GM13976 (cell line): ENCODE results near the gene MRPL44.

ENCODE experiments used
- DNase-seq: peaks from one replicate; pipeline ENCODE4 v3.0.0; 2012; ENCODE audit warnings: low spot score
- in situ Hi-C: fragments of 300-500 bp; cut with MboI; formaldehyde crosslinking; loops from one replicate; pipeline ENCODE4 v1.12.0; 2022; ENCODE audit warnings: low sequenced_read_pairs, mixed read lengths, inconsistent platforms; ENCODE audit not compliant: unreplicated experiment
- TF ChIP-seq, protein P1 (sequence below): IDR thresholded peaks from 2 replicates; pipeline ENCODE4 v1.5.1; 2012; ENCODE audit warnings: borderline replicate concordance, mild to moderate bottlenecking; ENCODE audit not compliant: insufficient read depth; ENCODE audit errors: extremely low read depth, missing control alignments, control extremely low read depth

The MRPL44 gene

DNA sequence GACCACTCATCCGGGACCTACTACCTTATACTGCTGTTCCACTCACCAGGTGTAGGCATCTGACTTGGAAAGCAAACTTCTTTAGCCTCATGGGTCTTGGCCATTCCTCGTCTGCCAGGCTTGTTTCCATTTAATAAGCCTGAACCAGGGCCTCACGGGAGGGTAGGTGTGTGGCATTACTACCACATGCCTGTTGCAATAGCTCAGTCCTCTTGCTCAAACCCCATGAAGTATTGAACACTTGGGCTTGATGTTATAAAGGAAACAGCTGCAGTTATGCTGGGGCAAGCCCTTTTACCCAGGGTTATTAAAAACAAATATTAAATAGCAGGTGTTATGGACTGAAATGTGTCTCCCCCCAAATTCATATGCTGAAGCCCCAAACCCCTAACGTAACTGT lies 21.2 kb downstream of the MRPL44 start:
- DNase-seq = no peak
- TF ChIP-seq, protein P1, sequence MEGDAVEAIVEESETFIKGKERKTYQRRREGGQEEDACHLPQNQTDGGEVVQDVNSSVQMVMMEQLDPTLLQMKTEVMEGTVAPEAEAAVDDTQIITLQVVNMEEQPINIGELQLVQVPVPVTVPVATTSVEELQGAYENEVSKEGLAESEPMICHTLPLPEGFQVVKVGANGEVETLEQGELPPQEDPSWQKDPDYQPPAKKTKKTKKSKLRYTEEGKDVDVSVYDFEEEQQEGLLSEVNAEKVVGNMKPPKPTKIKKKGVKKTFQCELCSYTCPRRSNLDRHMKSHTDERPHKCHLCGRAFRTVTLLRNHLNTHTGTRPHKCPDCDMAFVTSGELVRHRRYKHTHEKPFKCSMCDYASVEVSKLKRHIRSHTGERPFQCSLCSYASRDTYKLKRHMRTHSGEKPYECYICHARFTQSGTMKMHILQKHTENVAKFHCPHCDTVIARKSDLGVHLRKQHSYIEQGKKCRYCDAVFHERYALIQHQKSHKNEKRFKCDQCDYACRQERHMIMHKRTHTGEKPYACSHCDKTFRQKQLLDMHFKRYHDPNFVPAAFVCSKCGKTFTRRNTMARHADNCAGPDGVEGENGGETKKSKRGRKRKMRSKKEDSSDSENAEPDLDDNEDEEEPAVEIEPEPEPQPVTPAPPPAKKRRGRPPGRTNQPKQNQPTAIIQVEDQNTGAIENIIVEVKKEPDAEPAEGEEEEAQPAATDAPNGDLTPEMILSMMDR = no peak
- in situ Hi-C loops = no loop called here

DNA sequence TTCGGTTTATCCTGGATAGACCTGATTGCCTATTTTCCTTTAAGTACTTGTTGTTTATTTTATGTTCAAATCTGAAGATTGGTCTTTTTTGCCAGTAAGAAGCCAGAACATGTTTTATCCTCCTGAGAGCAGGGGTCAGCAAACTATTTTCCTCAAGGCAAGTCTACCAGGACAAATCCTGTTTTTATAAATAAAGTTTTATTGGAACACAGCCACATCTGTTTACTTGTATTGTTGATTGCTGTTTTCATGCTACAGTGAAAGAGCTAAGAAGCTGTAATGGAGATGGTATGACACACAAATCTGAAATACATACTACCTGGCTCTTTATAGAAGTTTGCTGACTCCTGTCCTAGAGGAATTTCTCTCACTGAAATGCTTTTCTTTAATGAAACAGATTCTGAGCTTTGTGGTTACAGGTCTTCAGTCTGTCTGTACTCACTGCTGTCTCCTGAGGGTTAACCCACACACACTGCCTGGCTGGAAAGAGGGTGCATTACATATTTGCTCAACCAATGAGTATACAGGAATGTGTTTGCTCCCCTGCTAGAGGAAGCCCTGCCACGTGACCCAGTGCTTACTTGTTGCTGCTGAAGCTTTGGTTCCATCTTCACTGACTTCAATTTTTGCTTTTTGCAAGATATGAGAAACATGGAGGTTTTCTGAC lies 22.6 kb downstream of the MRPL44 start:
- in situ Hi-C loops = no loop called here
- DNase-seq = no peak
- TF ChIP-seq, protein P1 = no peak

DNA sequence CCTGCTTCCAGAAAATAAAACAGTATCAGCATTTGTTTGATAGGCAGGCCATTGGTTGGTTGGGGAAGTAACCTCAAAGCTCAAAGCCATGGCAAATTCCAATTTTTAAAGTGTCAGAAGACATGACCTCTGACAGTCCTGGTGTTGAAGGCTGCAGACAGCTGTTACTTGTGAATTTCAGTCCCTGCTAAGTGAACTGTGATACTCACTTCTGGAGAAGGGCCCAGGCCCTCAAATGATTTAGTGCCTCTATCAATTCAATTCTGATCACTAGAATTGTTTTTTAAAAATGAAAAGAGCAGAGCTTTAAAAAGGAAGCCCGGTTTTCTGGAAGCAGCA lies 23.1 kb downstream of the MRPL44 start:
- DNase-seq = no peak
- in situ Hi-C loops = no loop called here
- TF ChIP-seq, protein P1 = no peak

DNA sequence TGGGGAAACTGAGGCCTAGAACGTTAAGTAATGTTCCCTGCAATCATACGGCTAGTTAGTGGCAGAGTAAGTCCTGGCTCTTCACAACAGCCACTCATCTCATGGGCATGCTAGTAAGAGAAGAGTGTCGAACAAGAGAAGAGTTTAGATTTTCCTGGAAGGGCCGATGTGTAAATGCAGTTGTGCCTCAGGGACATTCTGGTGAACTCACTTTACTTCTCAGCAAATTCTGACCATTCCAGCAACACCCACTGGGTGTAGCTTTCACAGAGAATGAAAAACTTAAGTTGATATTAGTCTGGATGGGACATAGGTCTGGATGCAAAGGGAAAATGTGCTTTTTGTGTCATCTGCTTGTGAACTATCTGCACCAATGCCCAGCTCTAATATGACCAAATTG lies 23.5 kb downstream of the MRPL44 start:
- DNase-seq = no peak
- in situ Hi-C loops = no loop called here
- TF ChIP-seq, protein P1 = no peak

DNA sequence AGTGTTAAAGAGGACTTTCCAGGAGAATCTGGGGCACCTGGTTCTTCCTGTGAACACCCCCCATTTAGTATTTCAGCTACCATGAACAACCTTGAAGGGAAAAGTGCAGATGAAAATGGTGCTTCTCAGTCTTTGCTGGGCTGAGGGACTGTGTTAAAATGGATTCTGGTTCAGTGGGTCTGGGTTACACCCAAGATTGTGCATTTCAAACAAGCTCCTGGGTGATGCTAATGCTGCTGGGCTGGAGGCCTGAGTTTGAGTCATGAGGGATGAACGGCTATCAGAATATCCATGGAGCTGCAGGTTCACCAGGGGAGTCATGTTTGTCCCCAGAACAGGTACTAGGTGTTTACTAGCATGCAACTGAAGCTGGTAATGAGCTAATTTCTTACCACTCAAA lies 24.0 kb downstream of the MRPL44 start:
- in situ Hi-C loops = no loop called here
- TF ChIP-seq, protein P1 = no peak
- no peak for DNase-seq

DNA sequence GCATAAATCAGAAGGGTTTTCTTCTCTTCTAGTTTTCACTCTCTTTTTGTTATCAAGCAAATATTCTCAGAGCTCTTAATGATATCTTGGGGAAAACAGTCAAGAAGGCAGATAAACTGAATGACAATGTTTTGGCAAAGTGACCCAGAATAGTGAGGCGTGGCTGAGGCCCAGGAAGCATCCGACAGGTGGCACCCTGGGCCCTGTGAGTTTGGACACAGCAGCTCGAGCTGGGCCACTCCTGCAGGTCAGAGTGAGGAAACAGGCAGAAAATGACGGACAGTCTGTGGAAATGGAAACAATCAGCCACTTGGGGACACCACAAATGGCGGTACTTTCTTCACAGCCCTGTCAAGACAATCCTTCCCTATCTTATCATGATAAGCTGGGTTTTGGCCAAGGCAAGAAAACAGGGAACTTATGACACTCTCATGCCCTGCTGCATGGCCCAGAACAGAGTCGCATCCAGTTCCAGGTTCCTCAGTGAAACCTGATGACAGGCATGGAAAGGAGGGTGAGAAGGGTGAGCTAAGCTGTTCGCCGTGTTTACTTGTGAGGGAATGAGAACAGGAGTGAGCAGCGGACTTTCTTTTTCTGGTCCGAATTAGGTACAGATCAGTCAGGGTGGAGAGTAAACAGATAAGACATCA lies 32.1 kb downstream of the MRPL44 start:
- TF ChIP-seq, protein P1 = no peak
- no peak for DNase-seq
- in situ Hi-C loops = no loop called here
